Measurements from ENCODE around the gene POP5.

POP5 gene

GRCh38 chr12:120546050-120546386 lies 35.2 kb downstream of the POP5 start:
- no peaks in the 10 kb centered on the region for H3F3A ChIP-seq (ENCODE audit: insufficient read depth)
- no peak overlapping the region for H2AFZ ChIP-seq (ENCODE audit: low read depth, low read length, severe bottlenecking)
- TF ChIP-seq, protein P1, sequence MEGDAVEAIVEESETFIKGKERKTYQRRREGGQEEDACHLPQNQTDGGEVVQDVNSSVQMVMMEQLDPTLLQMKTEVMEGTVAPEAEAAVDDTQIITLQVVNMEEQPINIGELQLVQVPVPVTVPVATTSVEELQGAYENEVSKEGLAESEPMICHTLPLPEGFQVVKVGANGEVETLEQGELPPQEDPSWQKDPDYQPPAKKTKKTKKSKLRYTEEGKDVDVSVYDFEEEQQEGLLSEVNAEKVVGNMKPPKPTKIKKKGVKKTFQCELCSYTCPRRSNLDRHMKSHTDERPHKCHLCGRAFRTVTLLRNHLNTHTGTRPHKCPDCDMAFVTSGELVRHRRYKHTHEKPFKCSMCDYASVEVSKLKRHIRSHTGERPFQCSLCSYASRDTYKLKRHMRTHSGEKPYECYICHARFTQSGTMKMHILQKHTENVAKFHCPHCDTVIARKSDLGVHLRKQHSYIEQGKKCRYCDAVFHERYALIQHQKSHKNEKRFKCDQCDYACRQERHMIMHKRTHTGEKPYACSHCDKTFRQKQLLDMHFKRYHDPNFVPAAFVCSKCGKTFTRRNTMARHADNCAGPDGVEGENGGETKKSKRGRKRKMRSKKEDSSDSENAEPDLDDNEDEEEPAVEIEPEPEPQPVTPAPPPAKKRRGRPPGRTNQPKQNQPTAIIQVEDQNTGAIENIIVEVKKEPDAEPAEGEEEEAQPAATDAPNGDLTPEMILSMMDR (IDR thresholded peaks at IDR 0.05; ENCODE audit: insufficient read depth, low read length, poor library complexity, severe bottlenecking) = no peak
- no peak for TF ChIP-seq EZH2phosphoT487 (conservative IDR thresholded peaks at IDR 0.05; ENCODE audit: low read length)
- no peak overlapping the region for H3K4me3 ChIP-seq (ENCODE audit: insufficient read depth, low read length, poor library complexity, severe bottlenecking)
- no peak overlapping the region for H3K27ac ChIP-seq (ENCODE audit: low read depth, low read length)
- no peaks in the 10 kb centered on the region for H3K9me3 ChIP-seq (ENCODE audit: insufficient read depth, low read length)
- H3K9ac ChIP-seq (ENCODE audit: low read length) = no peak overlapping the region
- H3K9me2 ChIP-seq (replicated peaks; ENCODE audit: insufficient read depth, low read length) = no peaks in the 10 kb centered on the region
- peaks cover 11% of the 10 kb centered on the region for H4K20me1 ChIP-seq (ENCODE audit: low read depth, low read length)
- peaks cover 13% of the 10 kb centered on the region; the same call in 1 of the 2 replicates for H3K36me3 ChIP-seq (ENCODE audit: low read length)
- no peak overlapping the region for H3K4me2 ChIP-seq (ENCODE audit: low read depth, low read length, poor library complexity, severe bottlenecking)
- H3K27me3 ChIP-seq (ENCODE audit: low read length) = no peaks in the 10 kb centered on the region
- peaks cover 76% of the 10 kb centered on the region for H3K79me2 ChIP-seq (ENCODE audit: insufficient read depth, low read length)

DNA sequence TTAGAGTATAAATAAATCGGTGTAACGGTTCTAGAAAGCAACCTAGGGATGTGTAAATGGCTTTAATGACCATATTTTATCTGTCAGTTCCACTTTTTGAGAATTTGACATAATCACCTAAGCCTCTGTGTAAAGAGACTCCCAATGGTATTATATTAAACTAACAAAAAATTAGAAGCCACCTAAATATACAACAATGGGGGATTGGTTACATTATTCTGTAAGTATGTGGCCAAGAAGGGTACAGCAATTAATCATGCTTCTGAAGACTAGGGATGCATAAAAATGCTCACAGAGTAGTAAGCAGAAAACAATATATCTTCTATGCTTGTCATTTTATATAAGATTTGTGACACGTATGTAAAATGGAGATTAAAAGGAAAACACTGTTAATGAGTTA lies 36.5 kb downstream of the POP5 start:
- TF ChIP-seq, protein P1 (IDR thresholded peaks at IDR 0.05; ENCODE audit: insufficient read depth, low read length, poor library complexity, severe bottlenecking) = no peak
- no peak for TF ChIP-seq EZH2phosphoT487 (conservative IDR thresholded peaks at IDR 0.05; ENCODE audit: low read length)
- Histone ChIP-seq H2AFZ (ENCODE audit: low read depth, low read length, severe bottlenecking) (no peak overlapping the region), H3K4me3 (ENCODE audit: insufficient read depth, low read length, poor library complexity, severe bottlenecking) (no peak overlapping the region), H3K36me3 (ENCODE audit: low read length) (peaks cover 17% of the 10 kb centered on the region; the same call in 1 of the 2 replicates), H3K27ac (ENCODE audit: low read depth, low read length) (no peak overlapping the region), H3K9ac (ENCODE audit: low read length) (no peak overlapping the region), H3K79me2 (ENCODE audit: insufficient read depth, low read length) (peaks cover 81% of the 10 kb centered on the region), H3F3A (ENCODE audit: insufficient read depth) (no peaks in the 10 kb centered on the region), H4K20me1 (ENCODE audit: low read depth, low read length) (peaks cover 11% of the 10 kb centered on the region), H3K27me3 (ENCODE audit: low read length) (no peaks in the 10 kb centered on the region), H3K9me3 (ENCODE audit: insufficient read depth, low read length) (no peaks in the 10 kb centered on the region), H3K4me2 (ENCODE audit: low read depth, low read length, poor library complexity, severe bottlenecking) (no peak overlapping the region), H3K9me2 (replicated peaks; ENCODE audit: insufficient read depth, low read length) (no peaks in the 10 kb centered on the region)

GRCh38 chr12:120542166-120542565 lies 39.0 kb downstream of the POP5 start:
- H4K20me1 ChIP-seq (ENCODE audit: low read depth, low read length) = peaks cover 11% of the 10 kb centered on the region
- no peak overlapping the region for H3K9ac ChIP-seq (ENCODE audit: low read length)
- no peaks in the 10 kb centered on the region; the same call in 1 of the 2 replicates for H3F3A ChIP-seq (ENCODE audit: insufficient read depth)
- no peak overlapping the region for H2AFZ ChIP-seq (ENCODE audit: low read depth, low read length, severe bottlenecking)
- peaks cover 90% of the 10 kb centered on the region for H3K79me2 ChIP-seq (ENCODE audit: insufficient read depth, low read length)
- TF ChIP-seq, protein P1 (IDR thresholded peaks at IDR 0.05; ENCODE audit: insufficient read depth, low read length, poor library complexity, severe bottlenecking) = no peak
- no peak for TF ChIP-seq EZH2phosphoT487 (conservative IDR thresholded peaks at IDR 0.05; ENCODE audit: low read length)
- no peaks in the 10 kb centered on the region for H3K9me3 ChIP-seq (ENCODE audit: insufficient read depth, low read length)
- H3K4me3 ChIP-seq (ENCODE audit: insufficient read depth, low read length, poor library complexity, severe bottlenecking) = no peak overlapping the region
- peaks cover 14% of the 10 kb centered on the region; the same call in 1 of the 2 replicates for H3K36me3 ChIP-seq (ENCODE audit: low read length)
- no peaks in the 10 kb centered on the region for H3K27me3 ChIP-seq (ENCODE audit: low read length)
- no peaks in the 10 kb centered on the region for H3K9me2 ChIP-seq (replicated peaks; ENCODE audit: insufficient read depth, low read length)
- no peak overlapping the region for H3K4me2 ChIP-seq (ENCODE audit: low read depth, low read length, poor library complexity, severe bottlenecking)
- H3K27ac ChIP-seq (ENCODE audit: low read depth, low read length) = no peak overlapping the region

Measured in SU-DHL-6 (cell line).